Heart left ventricle (tissue), 13 donors: ENCODE data around the gene KCNMA1.

Source experiments
- POLR2A ChIP-seq, 2 donors: fragments of 450-650 bp; IDR thresholded peaks; one replicate each; pipeline ENCODE4 v1.6.1; 2017; ENCODE audit warnings: antibody characterized with exemption in 2 of 2, mild to moderate bottlenecking in 2 of 2, moderate library complexity in 2 of 2
- TF ChIP-seq, protein P1 (sequence below), 12 donors: fragments of 200-600 bp; sonication (generic) in 4 of 12; IDR thresholded peaks; one replicate each; pipeline versions ENCODE4 v1.5.0 to v1.8.0; 2018 to 2022; ENCODE audit warnings: antibody characterized with exemption in 12 of 12, mild to moderate bottlenecking in 5 of 12
- donor health status: ischemic (EF 13 %, LVEDD 7.1; RV severe dilation, severe dysfunction).
- donor health status: DM: no; HTN: yes; CAD: no.
- donor health status: DM: no; HTN: no; CAD: no.
- donor health status: ischemic (EF 25% LVEDD 6.9; RV normal size, moderate dysfunction).
- donor health status: ischemic (EF 25% LVEDD 5.7; RV mildly dilated, moderate dysfunction).
- donor health status: ischemic (EF 35%, LVEDD 5.7; RV mildly dilated, moderate dysfunction).
- donor health status: nonischemic (EF 11% LVEDD 7.7; RV severe dilation, severe dysfunction).
- donor health status: DM: yes; HTN: yes; CAD: no.
- donor health status: PGD.
- donor health status: ischemic (EF 29% LVEDD 5.4; RV normal size, mild dysfunction).
- donor health status: nonischemic (EF 23%, LVEDD 6.1; RV moderate dilation, normal function).

DNA sequence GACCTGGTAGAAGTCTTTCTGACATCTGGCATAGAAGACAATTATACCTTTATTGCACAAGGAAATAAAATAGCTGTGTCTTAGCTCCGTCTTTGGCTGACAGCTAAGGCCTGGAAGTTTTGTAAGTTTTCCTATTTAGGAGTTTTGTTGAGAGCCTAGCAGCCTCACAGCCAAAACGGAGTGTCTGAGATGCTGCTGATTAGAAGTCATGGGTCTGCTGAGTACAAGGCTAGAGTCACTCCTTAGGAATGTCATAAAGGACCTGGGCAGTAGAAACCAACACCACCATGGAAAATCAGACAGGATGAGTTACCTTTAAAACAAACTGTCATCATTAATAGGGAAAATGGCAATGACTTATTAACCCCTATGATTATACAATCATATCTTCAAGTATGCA, 442.5 kb downstream of the KCNMA1 start:
- TF ChIP-seq, protein P1, sequence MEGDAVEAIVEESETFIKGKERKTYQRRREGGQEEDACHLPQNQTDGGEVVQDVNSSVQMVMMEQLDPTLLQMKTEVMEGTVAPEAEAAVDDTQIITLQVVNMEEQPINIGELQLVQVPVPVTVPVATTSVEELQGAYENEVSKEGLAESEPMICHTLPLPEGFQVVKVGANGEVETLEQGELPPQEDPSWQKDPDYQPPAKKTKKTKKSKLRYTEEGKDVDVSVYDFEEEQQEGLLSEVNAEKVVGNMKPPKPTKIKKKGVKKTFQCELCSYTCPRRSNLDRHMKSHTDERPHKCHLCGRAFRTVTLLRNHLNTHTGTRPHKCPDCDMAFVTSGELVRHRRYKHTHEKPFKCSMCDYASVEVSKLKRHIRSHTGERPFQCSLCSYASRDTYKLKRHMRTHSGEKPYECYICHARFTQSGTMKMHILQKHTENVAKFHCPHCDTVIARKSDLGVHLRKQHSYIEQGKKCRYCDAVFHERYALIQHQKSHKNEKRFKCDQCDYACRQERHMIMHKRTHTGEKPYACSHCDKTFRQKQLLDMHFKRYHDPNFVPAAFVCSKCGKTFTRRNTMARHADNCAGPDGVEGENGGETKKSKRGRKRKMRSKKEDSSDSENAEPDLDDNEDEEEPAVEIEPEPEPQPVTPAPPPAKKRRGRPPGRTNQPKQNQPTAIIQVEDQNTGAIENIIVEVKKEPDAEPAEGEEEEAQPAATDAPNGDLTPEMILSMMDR (IDR thresholded peaks at IDR 0.05), result no peak
- TF ChIP-seq POLR2A (IDR thresholded peaks at IDR 0.05), result no peak
